SK-N-SH treated with all-trans-retinoic acid at 6 μM for 48 hours (cell line): Measurements from ENCODE around the gene HGS.

Source experiments
- ARNTL ChIP-seq: fragments of 450-650 bp; formaldehyde crosslinking; IDR thresholded peaks from 2 replicates; pipeline ENCODE4 v1.5.0; 2020; ENCODE audit warnings: low read depth, mild to moderate bottlenecking, moderate library complexity, borderline replicate concordance
- BACH2 ChIP-seq: fragments of 250-450 bp; sonication (Bioruptor Pico); IDR thresholded peaks from 2 replicates; pipeline ENCODE4 v1.9.0; 2021; ENCODE audit warnings: mild to moderate bottlenecking, borderline replicate concordance
- CSDC2 ChIP-seq: fragments of 250-450 bp; sonication (Bioruptor Pico); IDR thresholded peaks from 2 replicates; pipeline ENCODE4 v1.5.0; 2020; ENCODE audit warnings: mild to moderate bottlenecking, moderate library complexity
- CSRNP3 ChIP-seq: fragments of 250-450 bp; sonication (Bioruptor Pico); IDR thresholded peaks from 2 replicates; pipeline ENCODE4 v1.5.1; 2021; ENCODE audit warnings: mild to moderate bottlenecking, moderate library complexity
- ESRRG ChIP-seq: fragments of 250-450 bp; sonication (Bioruptor Pico); IDR thresholded peaks from 2 replicates; pipeline ENCODE4 v1.6.1; 2021; ENCODE audit warnings: mild to moderate bottlenecking
- PPARA ChIP-seq: fragments of 250-450 bp; sonication (Bioruptor Pico); IDR thresholded peaks from 2 replicates; pipeline ENCODE4 v1.5.0; 2020; ENCODE audit warnings: mild to moderate bottlenecking, borderline replicate concordance
- TSHZ2 ChIP-seq: fragments of 250-450 bp; sonication (Bioruptor Pico); IDR thresholded peaks from 2 replicates; pipeline ENCODE4 v1.5.0; 2020; ENCODE audit warnings: mild to moderate bottlenecking, moderate library complexity
- ZFP3 ChIP-seq: fragments of 250-450 bp; sonication (Bioruptor Pico); IDR thresholded peaks from 2 replicates; pipeline ENCODE4 v1.5.0; 2020; ENCODE audit warnings: mild to moderate bottlenecking, moderate library complexity
- ZFP30 ChIP-seq: fragments of 450-650 bp; formaldehyde crosslinking; IDR thresholded peaks from 2 replicates; pipeline ENCODE4 v1.5.0; 2022; ENCODE audit warnings: mild to moderate bottlenecking, moderate library complexity
- TF ChIP-seq, protein P1 (sequence below): fragments of 250-450 bp; sonication (Bioruptor Pico); IDR thresholded peaks from 2 replicates; pipeline ENCODE4 v1.8.0; 2021; ENCODE audit warnings: low read depth, mild to moderate bottlenecking, moderate library complexity, borderline replicate concordance
- TF ChIP-seq, protein P2 (sequence below): fragments of 250-450 bp; sonication (Bioruptor Pico); IDR thresholded peaks from 2 replicates; pipeline ENCODE4 v1.8.0; 2020; ENCODE audit warnings: mild to moderate bottlenecking, moderate library complexity, borderline replicate concordance
- TF ChIP-seq, protein P3 (sequence below): fragments of 250-450 bp; sonication (Bioruptor Pico); IDR thresholded peaks from 2 replicates; pipeline ENCODE4 v1.5.1; 2020; ENCODE audit warnings: low read depth, mild to moderate bottlenecking, moderate library complexity

DNA sequence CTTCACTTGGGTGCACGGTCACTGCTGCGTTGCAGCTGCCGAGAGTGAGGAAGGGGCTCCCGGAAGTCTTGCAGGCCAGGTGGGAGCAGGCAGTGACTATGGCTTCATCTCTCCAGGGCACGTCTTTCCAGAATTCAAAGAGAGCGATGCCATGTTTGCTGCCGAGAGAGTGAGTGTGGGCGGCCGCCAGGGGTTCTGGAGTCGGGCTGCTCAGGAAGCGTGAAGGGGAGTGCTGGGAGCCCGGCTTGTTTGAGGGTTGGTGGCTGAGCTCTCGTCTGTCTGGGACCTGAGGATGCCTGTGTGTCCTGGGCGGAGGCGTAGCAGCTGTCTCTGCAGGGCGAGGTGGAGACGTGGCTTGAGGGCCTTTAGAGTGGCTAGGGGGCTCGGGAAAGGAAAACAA is 6.3 kb downstream of the HGS start:
- TF ChIP-seq, protein P1, sequence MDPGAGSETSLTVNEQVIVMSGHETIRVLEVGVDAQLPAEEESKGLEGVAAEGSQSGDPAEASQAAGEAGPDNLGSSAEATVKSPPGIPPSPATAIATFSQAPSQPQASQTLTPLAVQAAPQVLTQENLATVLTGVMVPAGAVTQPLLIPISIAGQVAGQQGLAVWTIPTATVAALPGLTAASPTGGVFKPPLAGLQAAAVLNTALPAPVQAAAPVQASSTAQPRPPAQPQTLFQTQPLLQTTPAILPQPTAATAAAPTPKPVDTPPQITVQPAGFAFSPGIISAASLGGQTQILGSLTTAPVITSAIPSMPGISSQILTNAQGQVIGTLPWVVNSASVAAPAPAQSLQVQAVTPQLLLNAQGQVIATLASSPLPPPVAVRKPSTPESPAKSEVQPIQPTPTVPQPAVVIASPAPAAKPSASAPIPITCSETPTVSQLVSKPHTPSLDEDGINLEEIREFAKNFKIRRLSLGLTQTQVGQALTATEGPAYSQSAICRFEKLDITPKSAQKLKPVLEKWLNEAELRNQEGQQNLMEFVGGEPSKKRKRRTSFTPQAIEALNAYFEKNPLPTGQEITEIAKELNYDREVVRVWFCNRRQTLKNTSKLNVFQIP (CRISPR knock-in tag): no peak
- TF ChIP-seq ARNTL (CRISPR knock-in tag) (no peak), CSDC2 (CRISPR knock-in tag) (no peak), ZFP3 (CRISPR knock-in tag) (no peak), ZFP30 (CRISPR knock-in tag) (no peak), ESRRG (CRISPR knock-in tag) (no peak), CSRNP3 (CRISPR knock-in tag) (no peak), PPARA (no peak), BACH2 (CRISPR knock-in tag) (no peak), TSHZ2 (CRISPR knock-in tag) (no peak)
- TF ChIP-seq, protein P2, sequence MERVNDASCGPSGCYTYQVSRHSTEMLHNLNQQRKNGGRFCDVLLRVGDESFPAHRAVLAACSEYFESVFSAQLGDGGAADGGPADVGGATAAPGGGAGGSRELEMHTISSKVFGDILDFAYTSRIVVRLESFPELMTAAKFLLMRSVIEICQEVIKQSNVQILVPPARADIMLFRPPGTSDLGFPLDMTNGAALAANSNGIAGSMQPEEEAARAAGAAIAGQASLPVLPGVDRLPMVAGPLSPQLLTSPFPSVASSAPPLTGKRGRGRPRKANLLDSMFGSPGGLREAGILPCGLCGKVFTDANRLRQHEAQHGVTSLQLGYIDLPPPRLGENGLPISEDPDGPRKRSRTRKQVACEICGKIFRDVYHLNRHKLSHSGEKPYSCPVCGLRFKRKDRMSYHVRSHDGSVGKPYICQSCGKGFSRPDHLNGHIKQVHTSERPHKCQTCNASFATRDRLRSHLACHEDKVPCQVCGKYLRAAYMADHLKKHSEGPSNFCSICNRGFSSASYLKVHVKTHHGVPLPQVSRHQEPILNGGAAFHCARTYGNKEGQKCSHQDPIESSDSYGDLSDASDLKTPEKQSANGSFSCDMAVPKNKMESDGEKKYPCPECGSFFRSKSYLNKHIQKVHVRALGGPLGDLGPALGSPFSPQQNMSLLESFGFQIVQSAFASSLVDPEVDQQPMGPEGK (CRISPR knock-in tag): no peak
- TF ChIP-seq, protein P3, sequence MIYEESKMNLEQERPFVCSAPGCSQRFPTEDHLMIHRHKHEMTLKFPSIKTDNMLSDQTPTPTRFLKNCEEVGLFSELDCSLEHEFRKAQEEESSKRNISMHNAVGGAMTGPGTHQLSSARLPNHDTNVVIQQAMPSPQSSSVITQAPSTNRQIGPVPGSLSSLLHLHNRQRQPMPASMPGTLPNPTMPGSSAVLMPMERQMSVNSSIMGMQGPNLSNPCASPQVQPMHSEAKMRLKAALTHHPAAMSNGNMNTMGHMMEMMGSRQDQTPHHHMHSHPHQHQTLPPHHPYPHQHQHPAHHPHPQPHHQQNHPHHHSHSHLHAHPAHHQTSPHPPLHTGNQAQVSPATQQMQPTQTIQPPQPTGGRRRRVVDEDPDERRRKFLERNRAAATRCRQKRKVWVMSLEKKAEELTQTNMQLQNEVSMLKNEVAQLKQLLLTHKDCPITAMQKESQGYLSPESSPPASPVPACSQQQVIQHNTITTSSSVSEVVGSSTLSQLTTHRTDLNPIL (CRISPR knock-in tag): no peak
